ENCODE measurements around the gene PTPRG. TPM values are rescaled to one million over a fixed set of nuclear protein-coding genes. Genes with fewer than 3 reads are reported as not detected.

PTPRG gene
- total RNA-seq, 1 donor from 2014 or later, result 44.3 TPM

- peaks cover 6% of the 10 kb centered on the region for H3K9me3 Mint-ChIP-seq (ENCODE audit: low read depth)
- peaks cover 47% of the 10 kb centered on the region for H3K4me1 Mint-ChIP-seq (ENCODE audit: low read depth)
- DNase-seq (ENCODE audit: low spot score, unreplicated experiment), result no peak
- no peak overlapping the region for H3K27ac Mint-ChIP-seq
- H3K4me3 Mint-ChIP-seq (ENCODE audit: low read depth), result peak overlapping the region; percentile 2
- H3K36me3 Mint-ChIP-seq (ENCODE audit: insufficient read depth), result peaks cover 2% of the 10 kb centered on the region
- no peak for TF ChIP-seq CTCF (IDR thresholded peaks at IDR 0.05; ENCODE audit: unreplicated experiment)
- H3K27me3 Mint-ChIP-seq, result no peaks in the 10 kb centered on the region
Measured at GRCh38 chr3:61725851-61726333, 164.5 kb downstream of the PTPRG start.

GRCh38 chr3:61727435-61727834, 166.1 kb downstream of the PTPRG start:
- Mint-ChIP-seq H3K4me1 (ENCODE audit: low read depth) (peaks cover 49% of the 10 kb centered on the region), H3K4me3 (ENCODE audit: low read depth) (no peak overlapping the region), H3K36me3 (ENCODE audit: insufficient read depth) (no peaks in the 10 kb centered on the region), H3K9me3 (ENCODE audit: low read depth) (no peaks in the 10 kb centered on the region), H3K27ac (no peak overlapping the region), H3K27me3 (no peaks in the 10 kb centered on the region)
- TF ChIP-seq CTCF (IDR thresholded peaks at IDR 0.05; ENCODE audit: unreplicated experiment), result no peak
- DNase-seq (ENCODE audit: low spot score, unreplicated experiment), result no peak

GRCh38 chr3:61729038-61729634, 167.8 kb downstream of the PTPRG start:
- no peak for DNase-seq (ENCODE audit: low spot score, unreplicated experiment)
- TF ChIP-seq CTCF (IDR thresholded peaks at IDR 0.05; ENCODE audit: unreplicated experiment), result no peak
- peak overlapping the region; percentile 76 for H3K27ac Mint-ChIP-seq
- H3K27me3 Mint-ChIP-seq, result no peaks in the 10 kb centered on the region
- H3K4me3 Mint-ChIP-seq (ENCODE audit: low read depth), result no peak overlapping the region
- no peaks in the 10 kb centered on the region for H3K36me3 Mint-ChIP-seq (ENCODE audit: insufficient read depth)
- H3K4me1 Mint-ChIP-seq (ENCODE audit: low read depth), result peaks cover 52% of the 10 kb centered on the region
- no peaks in the 10 kb centered on the region for H3K9me3 Mint-ChIP-seq (ENCODE audit: low read depth)

- DNase-seq (ENCODE audit: low spot score, unreplicated experiment), result no peak
- H3K4me1 Mint-ChIP-seq (ENCODE audit: low read depth), result peaks cover 43% of the 10 kb centered on the region
- no peaks in the 10 kb centered on the region for H3K9me3 Mint-ChIP-seq (ENCODE audit: low read depth)
- no peaks in the 10 kb centered on the region for H3K36me3 Mint-ChIP-seq (ENCODE audit: insufficient read depth)
- TF ChIP-seq CTCF (IDR thresholded peaks at IDR 0.05; ENCODE audit: unreplicated experiment), result no peak
- peak overlapping the region; percentile 12 for H3K4me3 Mint-ChIP-seq (ENCODE audit: low read depth)
- no peaks in the 10 kb centered on the region for H3K27me3 Mint-ChIP-seq
- peak overlapping the region; percentile 34 for H3K27ac Mint-ChIP-seq
Measured at GRCh38 chr3:61730056-61730455, 168.7 kb downstream of the PTPRG start.

GRCh38 chr3:61730577-61731231, 169.3 kb downstream of the PTPRG start:
- no peaks in the 10 kb centered on the region for H3K36me3 Mint-ChIP-seq (ENCODE audit: insufficient read depth)
- peak overlapping the region; percentile 4 for H3K27ac Mint-ChIP-seq
- no peaks in the 10 kb centered on the region for H3K9me3 Mint-ChIP-seq (ENCODE audit: low read depth)
- TF ChIP-seq CTCF (IDR thresholded peaks at IDR 0.05; ENCODE audit: unreplicated experiment), result no peak
- peaks cover 44% of the 10 kb centered on the region for H3K4me1 Mint-ChIP-seq (ENCODE audit: low read depth)
- H3K27me3 Mint-ChIP-seq, result no peaks in the 10 kb centered on the region
- peak overlapping the region; percentile 4 for H3K4me3 Mint-ChIP-seq (ENCODE audit: low read depth)
- DNase-seq (ENCODE audit: low spot score, unreplicated experiment), result no peak
